Testis (tissue), 2 donors: ENCODE measurements around the gene TBX20.

Source experiments
- CTCF ChIP-seq, 3 experiments: fragments of 450-650 bp in 2 of 3; fragments of 200-600 bp in 1 of 3; sonication (generic) in 1 of 3; IDR thresholded peaks; one replicate each; pipeline ENCODE4 v1.5.1; 2016 to 2019; ENCODE audit warnings: antibody characterized with exemption in 3 of 3, mild to moderate bottlenecking in 2 of 3, moderate library complexity in 1 of 3
- POLR2A ChIP-seq: fragments of 450-650 bp; IDR thresholded peaks from one replicate; pipeline ENCODE4 v1.6.1; 2017; ENCODE audit warnings: antibody characterized with exemption, mild to moderate bottlenecking, moderate library complexity

GRCh38 chr7:35286422-35286821, 32.5 kb upstream of the TBX20 start:
- TF ChIP-seq CTCF (IDR thresholded peaks at IDR 0.05) (no peak), POLR2A (no peak)
